ENCODE data around the gene TUNAR.

DNA sequence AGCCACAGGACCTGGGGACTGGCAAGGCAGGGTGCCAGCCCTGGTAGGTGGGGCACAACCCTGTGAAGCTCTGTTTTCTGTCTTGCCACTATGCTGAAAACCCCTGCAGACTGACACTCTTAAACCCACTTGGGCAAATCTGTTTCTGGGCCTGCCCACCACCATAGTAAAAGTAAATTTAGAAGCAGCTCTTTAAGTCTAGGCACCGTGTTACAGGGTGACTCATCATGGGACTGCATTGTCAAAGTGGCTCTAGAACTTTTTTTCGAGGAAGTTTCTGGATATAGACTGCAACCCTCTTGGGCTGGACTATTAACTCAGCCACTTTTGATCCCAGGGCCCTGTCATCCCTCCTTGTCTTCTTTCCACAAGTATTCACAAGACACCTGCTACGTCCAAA is 7.7 kb downstream of the TUNAR start:
- TF ChIP-seq POLR2AphosphoS5 (IDR thresholded peaks at IDR 0.05) = no peak
- TF ChIP-seq CTCF (IDR thresholded peaks at IDR 0.05 in 8 of 11, conservative IDR thresholded peaks at IDR 0.05 in 3 of 11) = no peak

Data from spleen (tissue), 7 donors.